ENCODE results near the gene TAF15.

Gene TAF15

DNA sequence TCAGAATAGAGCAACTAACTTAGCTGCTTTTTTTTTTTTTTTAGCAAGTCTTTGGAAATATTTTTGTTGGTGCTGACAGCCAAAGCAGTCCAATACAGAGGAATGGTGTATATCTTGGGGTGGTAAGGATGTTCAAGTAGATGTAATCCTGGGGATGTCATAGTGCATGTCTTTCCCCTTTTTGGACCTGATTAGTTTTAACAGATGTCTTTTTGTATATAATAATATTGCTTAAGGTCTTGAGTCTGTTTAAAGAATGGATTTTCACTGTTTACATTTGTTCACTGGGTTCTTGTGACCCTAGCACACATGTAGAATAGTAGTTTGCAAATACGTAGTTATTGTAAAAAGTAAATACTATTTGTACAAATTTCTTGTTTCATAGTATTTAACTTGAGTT, 7.9 kb downstream of the TAF15 start:
- DNase-seq (ENCODE audit: low read depth, low spot score) = no peak

DNA sequence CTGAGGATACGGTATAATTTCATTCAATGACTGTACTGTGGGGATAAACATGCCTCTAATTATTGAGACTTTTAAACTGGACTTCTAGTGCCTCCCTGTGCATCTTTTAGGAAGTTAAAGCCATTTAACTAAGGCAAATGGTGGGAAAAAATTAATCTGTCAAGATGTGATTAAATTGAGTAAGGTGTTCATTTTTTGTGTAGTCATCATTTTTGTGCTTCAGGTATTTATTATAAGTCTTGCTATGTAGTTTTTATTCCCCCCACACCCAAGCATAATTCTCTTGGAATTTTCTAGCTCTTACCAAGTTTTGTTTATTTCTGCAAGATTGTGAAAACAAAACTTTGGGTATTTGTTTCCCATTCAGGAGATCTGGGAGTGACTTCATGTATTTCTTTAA, 10.2 kb downstream of the TAF15 start:
- DNase-seq (ENCODE audit: low read depth, low spot score) = no peak

DNA sequence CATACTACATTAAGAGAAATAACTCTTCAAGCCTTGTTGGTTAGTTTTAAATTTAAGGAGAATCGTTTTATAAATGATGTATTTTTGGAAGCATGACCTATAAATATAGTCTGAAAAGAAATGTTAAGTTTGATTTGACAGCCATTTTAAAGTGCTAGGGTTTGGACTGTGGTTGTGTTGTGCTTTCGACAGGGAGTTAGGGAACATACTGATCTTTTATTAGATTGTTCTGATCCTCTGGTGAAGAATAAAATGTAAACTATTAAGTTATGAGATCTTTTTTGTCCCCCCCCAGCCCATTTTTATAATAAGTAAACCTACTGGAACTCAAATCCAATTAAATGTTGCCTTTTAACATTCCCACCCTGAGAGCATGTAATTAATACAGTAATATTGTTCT, 12.0 kb downstream of the TAF15 start:
- DNase-seq (ENCODE audit: low read depth, low spot score) = no peak

DNA sequence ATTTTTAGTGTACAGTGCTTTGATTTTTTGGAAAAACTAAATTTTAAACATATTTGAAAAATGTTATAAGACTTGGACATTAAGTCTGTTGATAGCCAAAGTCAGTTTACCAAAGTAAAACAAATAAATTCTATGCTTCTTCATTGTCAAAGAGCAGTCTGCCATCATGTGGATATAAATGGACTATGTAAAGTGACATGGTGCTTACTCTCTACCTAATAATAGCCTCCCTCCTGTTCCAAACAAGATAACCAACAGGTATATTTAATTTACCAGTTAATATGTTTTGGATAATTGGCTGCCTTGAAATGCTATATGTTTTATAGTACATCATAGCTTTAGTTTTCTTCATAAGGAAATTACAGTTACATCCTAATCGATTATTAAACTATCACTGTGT, 15.9 kb downstream of the TAF15 start:
- no peak for DNase-seq (ENCODE audit: low read depth, low spot score)

- DNase-seq (ENCODE audit: low read depth, low spot score) = no peak
Observed at GRCh38 chr17:35841101-35841500, 31.8 kb downstream of the TAF15 start.

DNA sequence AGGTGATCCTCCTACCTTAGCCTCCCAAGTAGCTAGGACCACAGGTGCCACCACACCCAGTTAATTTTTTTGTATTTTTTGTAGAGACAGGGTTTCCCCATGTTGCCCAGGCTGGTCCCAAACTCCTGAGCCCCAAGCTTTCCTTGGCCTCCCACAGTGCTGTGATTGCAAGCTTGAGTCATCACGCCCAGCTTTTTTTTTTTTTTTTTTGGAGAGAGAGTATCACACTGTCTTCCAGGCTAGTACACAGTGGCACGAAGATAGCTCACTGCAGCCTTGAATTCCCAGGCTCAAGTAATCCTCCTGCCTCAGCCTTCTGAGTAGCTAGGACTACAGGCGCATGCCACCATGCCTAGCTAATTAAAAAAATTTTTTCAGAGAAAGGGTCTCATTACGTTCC, 32.2 kb downstream of the TAF15 start:
- DNase-seq (ENCODE audit: low read depth, low spot score) = no peak

GRCh38 chr17:35842239-35842638, 33.0 kb downstream of the TAF15 start:
- no peak for DNase-seq (ENCODE audit: low read depth, low spot score)

DNA sequence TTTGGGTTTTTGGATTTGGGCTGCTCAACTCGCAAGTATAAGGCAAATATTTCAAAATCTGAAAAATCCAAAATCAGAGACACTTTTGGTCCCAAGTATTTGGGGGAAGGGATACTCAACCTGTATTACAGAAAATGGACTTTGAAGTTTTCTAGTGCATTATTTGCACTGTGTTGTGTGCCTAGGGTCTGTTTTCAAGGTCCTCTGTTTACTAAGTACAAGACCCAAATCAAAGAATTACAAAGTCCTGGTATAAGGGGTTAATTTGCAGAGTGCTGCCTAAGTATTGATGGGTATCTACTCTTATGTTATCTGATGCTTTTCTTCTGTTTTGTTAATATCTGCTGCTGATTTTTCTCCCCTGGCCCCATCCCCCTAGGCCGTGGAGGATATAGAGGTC, 34.4 kb downstream of the TAF15 start:
- DNase-seq (ENCODE audit: low read depth, low spot score) = no peak

DNA sequence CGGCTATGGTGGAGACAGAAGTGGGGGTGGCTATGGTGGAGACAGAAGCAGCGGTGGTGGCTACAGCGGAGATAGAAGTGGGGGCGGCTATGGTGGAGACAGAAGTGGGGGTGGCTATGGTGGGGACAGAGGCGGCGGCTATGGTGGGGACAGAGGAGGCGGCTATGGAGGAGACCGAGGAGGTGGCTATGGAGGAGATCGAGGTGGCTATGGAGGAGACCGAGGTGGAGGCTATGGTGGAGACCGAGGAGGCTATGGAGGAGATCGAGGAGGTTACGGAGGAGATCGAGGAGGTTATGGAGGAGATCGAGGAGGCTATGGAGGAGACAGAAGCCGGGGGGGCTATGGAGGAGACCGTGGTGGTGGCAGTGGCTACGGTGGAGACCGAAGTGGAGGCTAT, 35.3 kb downstream of the TAF15 start:
- no peak for DNase-seq (ENCODE audit: low read depth, low spot score)

DNA sequence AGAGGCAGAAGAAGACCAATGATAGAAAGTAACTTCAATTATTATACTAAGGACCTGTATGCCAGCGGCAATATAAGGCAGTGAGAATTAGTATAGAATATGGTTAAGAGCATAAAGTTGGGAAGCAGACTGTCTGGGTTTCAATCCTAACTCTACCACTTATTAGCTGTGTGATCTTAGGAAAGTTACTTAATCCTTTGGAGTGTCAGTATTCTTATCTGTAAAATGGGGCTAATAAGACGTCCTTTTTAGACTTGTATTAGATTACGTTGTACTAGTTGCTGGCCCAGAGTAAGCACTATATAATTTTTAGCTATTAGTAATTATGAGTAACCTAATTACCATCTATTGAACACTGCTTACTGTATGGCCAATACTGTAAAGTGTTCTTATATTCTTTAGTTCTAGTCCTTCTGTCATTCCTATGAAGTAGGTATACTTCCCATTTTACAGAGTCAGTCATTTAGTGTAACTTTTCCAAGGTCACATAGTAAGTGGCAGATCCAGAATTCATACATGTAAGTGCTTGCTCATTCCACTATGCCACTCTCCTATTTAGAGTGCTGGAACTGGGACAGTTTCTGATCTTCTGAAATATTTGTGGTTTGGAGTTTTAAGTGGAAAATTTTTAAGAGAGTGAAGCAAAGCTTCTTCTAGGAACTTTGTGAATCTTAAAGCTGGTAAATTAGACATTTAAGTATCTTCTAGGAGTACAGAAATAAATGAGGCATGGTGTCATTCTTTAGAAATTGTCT, 36.9 kb downstream of the TAF15 start:
- DNase-seq (ENCODE audit: low read depth, low spot score) = no peak

- no peak for DNase-seq (ENCODE audit: low read depth, low spot score)
Observed at GRCh38 chr17:35847006-35847405, 37.7 kb downstream of the TAF15 start.

- no peak for DNase-seq (ENCODE audit: low read depth, low spot score)
Observed at GRCh38 chr17:35847633-35848373, 38.5 kb downstream of the TAF15 start.

- no peak for DNase-seq (ENCODE audit: low read depth, low spot score)
Observed at GRCh38 chr17:35849469-35850348, 40.4 kb downstream of the TAF15 start.

DNA sequence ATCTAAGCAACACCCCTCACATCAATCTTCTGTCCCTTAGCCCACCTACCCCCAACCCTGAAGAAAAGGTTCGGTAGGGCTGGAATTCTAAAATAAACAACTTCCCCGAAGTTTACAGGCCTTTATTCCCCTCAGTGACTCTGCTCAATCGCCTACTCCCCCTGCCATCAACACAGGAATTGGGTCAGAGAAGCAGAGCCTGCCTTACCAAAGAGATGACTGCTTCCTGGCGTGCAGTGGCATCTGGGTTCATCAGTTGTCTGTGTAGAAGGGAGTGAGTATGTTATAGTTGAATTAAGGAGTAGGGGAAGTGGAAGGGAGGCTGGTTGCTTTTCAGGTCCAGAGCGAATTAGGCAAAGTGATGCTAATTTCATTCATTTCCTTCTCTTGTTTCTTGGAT, 46.7 kb downstream of the TAF15 start:
- no peak for DNase-seq (ENCODE audit: low read depth, low spot score)

DNA sequence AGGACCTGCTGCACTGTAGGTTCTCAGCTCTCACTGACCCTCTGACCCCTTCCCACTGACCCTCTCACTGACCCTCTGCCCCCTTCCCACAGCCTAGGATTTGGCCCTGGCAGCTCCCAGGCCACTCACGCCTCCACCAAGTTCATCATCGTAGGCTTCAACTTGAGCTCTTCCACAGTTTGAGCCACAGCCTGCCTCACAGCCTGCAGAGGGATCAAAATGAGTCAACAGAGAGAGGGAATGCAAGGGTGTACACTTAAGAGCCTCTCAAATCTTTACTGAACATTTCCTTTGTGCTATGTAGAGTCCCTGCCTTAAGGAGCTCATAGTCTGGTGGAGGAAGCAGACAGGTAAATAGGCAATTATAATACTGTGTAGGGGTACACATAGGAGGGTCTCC, 47.3 kb downstream of the TAF15 start:
- DNase-seq (ENCODE audit: low read depth, low spot score) = no peak

- no peak for DNase-seq (ENCODE audit: low read depth, low spot score)
Observed at GRCh38 chr17:35864853-35865252, 55.6 kb downstream of the TAF15 start.

- DNase-seq (ENCODE audit: low read depth, low spot score) = no peak
Observed at GRCh38 chr17:35865412-35866340, 56.4 kb downstream of the TAF15 start.

GRCh38 chr17:35866341-35866950, 57.2 kb downstream of the TAF15 start:
- no peak for DNase-seq (ENCODE audit: low read depth, low spot score)

GRCh38 chr17:35867574-35867973, 58.3 kb downstream of the TAF15 start:
- DNase-seq (ENCODE audit: low read depth, low spot score) = no peak

DNA sequence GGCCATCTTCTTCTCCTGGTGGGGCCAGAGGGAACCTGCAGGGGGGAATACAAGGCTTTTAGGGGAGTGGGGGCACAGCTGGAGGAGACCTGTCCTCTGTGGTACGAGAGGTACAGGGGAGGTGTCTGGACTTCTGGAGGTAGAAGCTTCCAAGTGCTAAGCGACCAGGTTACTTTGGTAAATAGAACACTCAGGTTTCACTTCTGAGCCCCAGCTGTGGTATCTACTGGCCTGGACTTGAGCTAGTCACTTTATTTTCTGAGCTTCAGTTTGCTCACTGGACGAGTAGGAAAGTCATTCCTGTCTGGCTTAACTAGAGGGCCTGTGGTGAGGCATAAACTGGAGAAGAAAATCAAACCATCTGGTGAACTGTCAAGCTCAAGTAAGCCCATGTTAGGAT, 59.5 kb downstream of the TAF15 start, which contains the start of gene HEATR9:
TSS of gene HEATR9 (minus strand) at position 155 of the 400 bp plus-strand sequence. CDS start at position 6, 149 bp downstream.
- no peak for DNase-seq (ENCODE audit: low read depth, low spot score)
